ENCODE measurements around the gene ACSM3. TPM values are rescaled to one million over a fixed set of nuclear protein-coding genes. Genes with fewer than 3 reads are reported as not detected.
A peak's percentile ranks its signal among the peaks of the same experiment; 100 is the strongest.

ACSM3 gene
- total RNA-seq, 1 donor from 2014 or later: 122 TPM

DNA sequence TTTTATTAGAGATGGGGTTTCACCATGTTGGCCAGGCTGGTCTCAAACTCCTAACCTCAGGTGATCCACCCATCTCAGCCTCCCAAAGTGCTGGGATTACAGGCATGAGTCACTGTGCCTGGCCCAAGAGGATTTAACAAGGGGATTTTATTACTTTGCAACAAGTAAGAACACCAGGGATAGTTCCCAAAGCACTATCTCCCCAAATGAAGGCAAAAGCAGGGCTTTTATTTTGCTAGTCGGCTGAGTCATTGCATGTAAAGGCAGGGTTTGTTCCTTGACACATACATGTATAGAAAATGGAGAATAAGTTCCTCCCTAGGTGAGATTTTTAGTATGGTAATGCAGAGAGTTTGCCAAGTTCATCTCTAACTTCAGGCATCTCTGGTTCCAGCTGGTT is 66.6 kb downstream of the ACSM3 start:
- peaks cover 9% of the 10 kb centered on the region for H3K9me3 Mint-ChIP-seq
- H3K4me3 Mint-ChIP-seq: no peak overlapping the region
- H3K4me1 Mint-ChIP-seq: no peaks in the 10 kb centered on the region
- DNase-seq (ENCODE audit: low spot score in 2 of 2, unreplicated experiment in 2 of 2): no peak
- TF ChIP-seq CTCF (IDR thresholded peaks at IDR 0.05; ENCODE audit: unreplicated experiment): no peak
- no peaks in the 10 kb centered on the region for H3K27me3 Mint-ChIP-seq (ENCODE audit: low read depth)
- no peak overlapping the region for H3K27ac Mint-ChIP-seq
- H3K36me3 Mint-ChIP-seq: peaks cover 21% of the 10 kb centered on the region

GRCh38 chr16:20833086-20833485 is 69.3 kb downstream of the ACSM3 start:
- no peak for DNase-seq (ENCODE audit: low spot score in 2 of 2, unreplicated experiment in 2 of 2)
- TF ChIP-seq CTCF (IDR thresholded peaks at IDR 0.05; ENCODE audit: unreplicated experiment): no peak
- Mint-ChIP-seq H3K9me3 (peaks cover 25% of the 10 kb centered on the region), H3K4me3 (no peak overlapping the region), H3K36me3 (peaks cover 46% of the 10 kb centered on the region), H3K27ac (no peak overlapping the region), H3K4me1 (no peaks in the 10 kb centered on the region), H3K27me3 (ENCODE audit: low read depth) (no peaks in the 10 kb centered on the region)

DNA sequence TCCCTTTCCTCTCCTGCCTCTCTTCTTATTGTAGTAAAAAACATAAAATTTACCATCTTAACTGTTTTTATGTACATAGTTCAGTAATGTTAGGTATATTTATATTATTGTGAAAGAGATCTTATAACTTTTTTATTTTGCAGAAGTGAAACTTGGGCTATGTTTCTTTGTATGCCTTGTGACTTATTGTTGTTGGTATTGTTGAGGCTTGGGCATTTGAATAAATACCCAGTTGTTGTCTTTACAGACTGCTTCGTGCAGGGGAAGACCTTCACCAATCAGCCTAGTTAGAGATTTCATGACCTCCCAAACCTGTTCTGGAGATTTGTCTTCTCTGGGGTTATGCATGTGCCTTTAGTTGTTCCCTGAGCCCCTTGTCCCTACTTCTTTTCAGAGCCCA is 74.4 kb downstream of the ACSM3 start:
- no peak for DNase-seq (ENCODE audit: low spot score in 2 of 2, unreplicated experiment in 2 of 2)
- peaks cover 25% of the 10 kb centered on the region for H3K9me3 Mint-ChIP-seq
- no peaks in the 10 kb centered on the region for H3K4me1 Mint-ChIP-seq
- H3K27me3 Mint-ChIP-seq (ENCODE audit: low read depth): no peaks in the 10 kb centered on the region
- H3K4me3 Mint-ChIP-seq: no peak overlapping the region
- no peak overlapping the region for H3K27ac Mint-ChIP-seq
- no peak for TF ChIP-seq CTCF (IDR thresholded peaks at IDR 0.05; ENCODE audit: unreplicated experiment)
- peaks cover 53% of the 10 kb centered on the region for H3K36me3 Mint-ChIP-seq

- Mint-ChIP-seq H3K4me1 (no peaks in the 10 kb centered on the region), H3K36me3 (peaks cover 44% of the 10 kb centered on the region), H3K9me3 (peaks cover 23% of the 10 kb centered on the region), H3K27me3 (ENCODE audit: low read depth) (no peaks in the 10 kb centered on the region), H3K27ac (no peak overlapping the region), H3K4me3 (no peak overlapping the region)
- DNase-seq (ENCODE audit: low spot score in 2 of 2, unreplicated experiment in 2 of 2): no peak
- no peak for TF ChIP-seq CTCF (IDR thresholded peaks at IDR 0.05; ENCODE audit: unreplicated experiment)
These were observed 75.7 kb downstream of the ACSM3 start for GRCh38 chr16:20839504-20839903.

DNA sequence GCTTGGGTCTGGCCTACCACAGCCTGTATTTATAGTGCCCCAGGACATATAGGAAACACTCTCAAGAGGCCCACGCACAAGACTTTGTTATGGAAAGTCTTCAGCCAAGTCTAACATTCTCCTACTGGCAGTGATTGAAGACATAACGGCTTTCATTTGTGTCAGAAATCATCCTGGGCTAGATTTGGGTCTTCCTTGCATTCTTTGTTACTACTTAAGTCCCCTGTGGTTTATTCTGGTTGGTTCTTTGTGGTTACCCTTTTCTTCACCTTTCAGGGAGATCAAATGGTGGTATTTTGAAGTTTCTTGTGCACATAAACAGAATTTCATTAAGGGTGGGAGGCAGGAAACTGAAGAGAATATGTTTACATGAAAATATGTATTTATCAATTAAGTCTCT is 80.2 kb downstream of the ACSM3 start:
- Mint-ChIP-seq H3K27ac (no peak overlapping the region), H3K9me3 (no peaks in the 10 kb centered on the region), H3K27me3 (ENCODE audit: low read depth) (no peaks in the 10 kb centered on the region), H3K4me3 (no peak overlapping the region), H3K4me1 (peaks cover 1% of the 10 kb centered on the region), H3K36me3 (peaks cover 10% of the 10 kb centered on the region)
- no peak for TF ChIP-seq CTCF (IDR thresholded peaks at IDR 0.05; ENCODE audit: unreplicated experiment)
- no peak for DNase-seq (ENCODE audit: low spot score in 2 of 2, unreplicated experiment in 2 of 2)

- H3K27me3 Mint-ChIP-seq (ENCODE audit: low read depth): no peaks in the 10 kb centered on the region
- peaks cover 1% of the 10 kb centered on the region for H3K4me1 Mint-ChIP-seq
- H3K9me3 Mint-ChIP-seq: no peaks in the 10 kb centered on the region
- no peak for TF ChIP-seq CTCF (IDR thresholded peaks at IDR 0.05; ENCODE audit: unreplicated experiment)
- peak overlapping the region; percentile 23 for H3K27ac Mint-ChIP-seq
- no peak for DNase-seq (ENCODE audit: low spot score in 2 of 2, unreplicated experiment in 2 of 2)
- peaks cover 10% of the 10 kb centered on the region for H3K36me3 Mint-ChIP-seq
- H3K4me3 Mint-ChIP-seq: no peak overlapping the region
These were observed 80.8 kb downstream of the ACSM3 start for GRCh38 chr16:20844588-20844987.
